NK-92 (cell line): ENCODE data around the gene ZNF620.
"Not testable (repeated sequence)": the region's sequence is repeated elsewhere in the genome, so short reads cannot be mapped to it uniquely, and the experiment has no call there.

Source experiments
- DNase-seq: peaks from one replicate; lab custom pipeline; 2025; ENCODE audit not compliant: unreplicated experiment; lab: John Stamatoyannopoulos, UW

The ZNF620 gene

DNA sequence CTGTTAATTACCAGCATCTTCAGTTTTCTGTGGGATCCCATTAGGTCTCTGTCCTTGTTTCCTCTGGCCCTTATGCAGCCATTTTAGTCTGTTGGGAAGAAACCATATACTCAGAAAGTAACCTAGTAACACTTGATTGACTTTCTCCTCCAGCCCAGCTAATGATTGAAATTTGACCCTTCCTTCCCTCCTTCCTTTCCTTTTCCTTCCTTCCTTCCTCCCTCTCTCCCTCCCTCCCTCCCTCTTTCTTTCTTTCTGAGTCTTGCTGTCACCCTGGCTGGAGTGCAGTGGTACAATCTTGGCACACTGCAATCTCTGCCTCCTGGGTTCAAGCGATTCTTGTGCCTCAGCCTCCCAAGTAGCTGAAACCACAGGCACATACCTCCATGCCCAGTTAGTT, 5.9 kb upstream of the ZNF620 start:
- DNase-seq = no peak

DNA sequence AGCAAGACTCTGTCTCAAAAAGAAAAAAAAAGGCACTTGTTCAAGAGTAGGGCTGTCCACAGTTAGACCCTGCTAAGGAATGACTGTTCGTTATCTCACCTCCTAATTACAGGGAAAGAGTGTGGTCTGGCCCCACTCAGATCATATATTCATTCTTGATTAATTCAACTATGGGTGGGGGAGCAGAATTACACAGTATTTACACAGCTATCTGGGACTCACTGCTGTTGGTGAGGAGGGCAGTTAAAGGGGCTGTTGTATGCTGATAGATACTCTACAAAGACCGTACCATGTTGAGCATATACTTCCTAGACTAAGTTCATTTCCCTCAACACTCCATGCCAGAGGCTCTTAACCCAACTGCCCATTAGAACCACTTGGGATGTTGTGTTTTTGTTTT, 3.8 kb upstream of the ZNF620 start:
- no peak for DNase-seq

DNA sequence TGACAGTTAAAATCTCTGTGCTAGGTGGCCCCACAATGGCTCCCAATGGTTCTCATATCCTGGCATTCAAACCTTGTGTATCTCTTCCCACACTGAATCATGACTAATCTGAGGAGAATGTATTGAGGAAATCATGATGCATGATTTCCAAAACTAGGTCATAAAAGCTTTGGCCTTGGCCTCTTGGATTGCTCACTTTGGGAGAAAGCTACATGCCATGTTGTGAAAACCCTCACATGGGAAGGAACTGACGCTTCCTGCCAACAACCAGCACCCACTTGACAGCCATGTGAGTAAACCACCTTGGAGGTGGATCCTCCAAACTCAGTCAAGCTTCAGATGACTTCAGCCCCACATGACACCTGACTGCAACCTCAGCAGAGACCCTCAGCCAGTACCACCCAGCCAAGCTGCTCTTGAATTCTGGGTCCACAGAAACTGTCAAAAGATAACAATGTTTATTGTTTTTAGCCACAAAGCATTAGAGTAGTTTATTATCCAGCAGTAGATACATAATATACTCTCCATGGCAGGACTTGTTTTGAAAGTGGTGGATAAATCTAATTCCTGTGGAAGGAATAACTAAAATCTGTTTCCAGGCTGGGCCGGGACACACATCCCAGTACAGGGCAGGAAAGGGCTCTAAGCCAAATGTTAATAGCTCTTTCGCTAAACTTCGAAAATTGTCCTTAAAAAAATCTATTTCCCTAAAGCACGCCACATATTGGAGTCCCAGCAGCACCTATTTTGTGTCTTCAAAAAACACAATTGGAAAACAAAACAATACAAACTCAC, 1.0 kb upstream of the ZNF620 start:
- no peak for DNase-seq

DNA sequence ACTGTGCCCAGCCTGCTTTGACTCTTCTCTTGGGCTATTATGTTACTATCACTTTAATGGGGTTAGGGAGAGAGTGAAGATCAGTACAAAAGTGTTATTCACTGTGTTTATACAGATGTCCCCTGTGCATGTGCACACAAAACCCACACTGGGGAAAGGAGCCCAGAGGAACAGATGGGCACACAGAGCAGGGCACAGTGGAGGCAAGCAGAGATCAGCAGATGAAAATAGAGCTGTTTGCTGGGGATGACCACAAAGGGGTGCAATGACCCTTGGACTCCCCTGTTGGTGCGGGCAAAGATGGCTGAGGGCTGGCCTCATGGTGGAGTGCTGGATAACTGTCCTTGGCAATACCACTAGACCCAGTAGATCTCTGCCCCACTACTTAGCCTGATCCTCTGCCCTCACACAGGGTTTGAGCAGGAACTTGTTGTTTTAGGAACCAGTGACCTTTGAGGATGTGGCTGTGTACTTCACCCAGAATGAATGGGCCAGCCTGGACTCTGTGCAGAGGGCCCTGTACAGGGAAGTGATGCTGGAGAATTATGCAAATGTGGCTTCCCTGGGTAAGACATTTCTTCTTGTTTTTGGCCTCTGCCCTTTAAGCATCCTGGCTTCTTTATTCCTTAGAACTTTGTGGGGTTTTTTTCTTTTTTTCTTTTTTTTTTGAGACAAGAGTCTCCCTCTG, 5.3 kb downstream of the ZNF620 start:
- no peak for DNase-seq

DNA sequence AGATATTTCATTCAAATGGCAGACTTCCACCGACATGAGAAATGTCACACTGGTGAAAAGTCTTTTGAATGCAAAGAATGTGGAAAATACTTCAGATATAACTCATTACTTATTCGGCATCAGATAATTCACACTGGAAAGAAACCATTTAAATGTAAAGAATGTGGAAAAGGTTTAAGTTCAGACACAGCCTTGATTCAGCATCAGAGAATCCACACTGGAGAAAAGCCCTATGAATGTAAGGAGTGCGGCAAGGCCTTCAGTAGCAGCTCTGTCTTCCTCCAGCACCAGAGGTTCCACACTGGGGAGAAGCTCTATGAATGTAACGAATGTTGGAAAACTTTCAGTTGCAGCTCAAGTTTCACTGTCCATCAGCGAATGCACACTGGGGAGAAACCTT, 10.4 kb downstream of the ZNF620 start:
- no peak for DNase-seq

DNA sequence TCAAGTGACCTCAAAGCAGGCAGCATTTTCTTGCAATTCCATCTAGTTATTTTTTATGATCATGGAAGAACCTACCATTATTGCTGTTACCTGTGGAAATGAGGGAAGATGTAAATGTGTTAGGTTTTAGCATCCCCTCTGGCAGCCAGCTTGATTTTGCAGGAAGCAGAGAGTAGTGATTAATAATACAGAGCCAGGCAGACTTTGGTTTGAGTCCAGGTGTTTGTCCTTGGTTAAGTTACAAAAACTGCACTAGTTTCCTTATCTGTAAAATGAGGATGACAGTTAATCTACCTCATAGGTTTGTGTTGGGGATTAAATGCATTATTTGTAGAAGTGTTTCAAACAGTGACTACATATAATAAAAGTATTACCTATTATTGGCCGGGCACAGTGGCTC, 12.2 kb downstream of the ZNF620 start:
- DNase-seq = no peak

DNA sequence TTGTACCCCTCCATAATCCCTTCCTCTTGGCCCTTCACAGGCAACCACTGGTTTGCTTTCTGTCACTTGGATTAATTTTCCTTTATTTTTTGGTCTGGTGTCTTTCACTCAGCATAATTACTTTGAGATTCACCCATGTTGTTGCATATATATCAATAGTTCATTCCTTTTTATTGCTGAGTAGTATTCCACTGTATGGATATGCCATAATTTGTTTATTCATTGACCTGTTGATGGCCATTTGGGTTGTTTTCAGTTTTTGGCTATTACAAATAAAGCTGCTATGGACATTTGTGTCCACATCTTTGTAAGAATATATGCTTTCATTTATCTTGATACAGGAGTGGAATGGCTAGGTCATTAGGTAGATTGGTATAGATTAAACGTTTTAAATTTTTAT, 13.0 kb downstream of the ZNF620 start:
- DNase-seq = no peak

DNA sequence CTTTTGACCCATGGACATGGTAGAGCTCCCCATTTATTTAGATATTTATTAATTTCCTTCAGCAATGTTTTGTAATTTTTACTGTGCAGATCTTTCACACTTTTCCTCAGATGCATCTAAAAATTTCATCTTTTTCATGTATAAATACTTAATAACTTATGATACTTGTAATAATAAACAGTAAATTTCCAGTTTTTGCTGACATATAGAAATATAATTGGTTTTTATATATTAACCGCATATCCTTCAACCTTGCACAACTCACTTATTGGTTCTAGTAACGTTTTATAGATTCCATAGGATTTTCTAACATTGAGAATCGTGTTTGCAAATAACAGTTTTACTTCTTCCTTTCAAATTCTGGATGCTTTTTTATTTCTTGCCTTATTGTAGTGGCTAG, 15.4 kb downstream of the ZNF620 start:
- no peak for DNase-seq

DNA sequence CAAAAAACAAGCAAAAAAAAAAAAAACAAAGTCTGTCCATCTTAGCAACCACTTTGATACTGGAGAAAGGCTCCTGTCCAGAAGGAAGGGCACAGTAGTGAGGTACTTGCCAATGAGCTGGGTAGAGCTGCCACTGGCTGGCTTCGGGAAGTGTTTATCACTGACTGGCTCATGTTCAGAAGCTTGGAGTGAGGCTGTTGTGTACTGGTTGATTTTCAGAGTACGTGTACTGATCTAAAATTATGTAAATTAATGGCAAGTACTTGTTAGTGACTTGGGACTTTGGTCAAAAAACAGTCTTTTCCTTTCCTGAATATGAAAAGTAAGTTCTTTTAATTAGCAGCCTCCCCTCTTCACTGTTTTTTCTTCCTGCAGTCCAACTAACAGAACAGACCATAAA, 17.9 kb downstream of the ZNF620 start:
- DNase-seq = no peak

DNA sequence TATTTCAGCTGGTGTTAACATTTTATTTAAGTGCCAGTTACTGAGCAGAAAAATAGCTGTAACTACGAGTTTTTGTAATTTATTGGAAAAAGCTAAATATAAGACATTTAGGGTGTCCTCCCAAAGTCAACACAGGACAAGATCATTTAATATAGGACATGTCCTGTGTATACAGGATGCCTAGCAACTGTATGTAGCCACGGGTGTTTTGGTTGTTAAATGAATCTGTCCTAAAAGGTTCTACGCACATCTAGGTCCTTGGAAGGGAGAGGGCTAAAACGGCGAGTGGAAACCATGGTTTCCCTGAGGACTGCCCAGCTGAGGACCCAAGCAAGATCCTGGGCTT, 18.4 kb downstream of the ZNF620 start:
- no peak for DNase-seq

DNA sequence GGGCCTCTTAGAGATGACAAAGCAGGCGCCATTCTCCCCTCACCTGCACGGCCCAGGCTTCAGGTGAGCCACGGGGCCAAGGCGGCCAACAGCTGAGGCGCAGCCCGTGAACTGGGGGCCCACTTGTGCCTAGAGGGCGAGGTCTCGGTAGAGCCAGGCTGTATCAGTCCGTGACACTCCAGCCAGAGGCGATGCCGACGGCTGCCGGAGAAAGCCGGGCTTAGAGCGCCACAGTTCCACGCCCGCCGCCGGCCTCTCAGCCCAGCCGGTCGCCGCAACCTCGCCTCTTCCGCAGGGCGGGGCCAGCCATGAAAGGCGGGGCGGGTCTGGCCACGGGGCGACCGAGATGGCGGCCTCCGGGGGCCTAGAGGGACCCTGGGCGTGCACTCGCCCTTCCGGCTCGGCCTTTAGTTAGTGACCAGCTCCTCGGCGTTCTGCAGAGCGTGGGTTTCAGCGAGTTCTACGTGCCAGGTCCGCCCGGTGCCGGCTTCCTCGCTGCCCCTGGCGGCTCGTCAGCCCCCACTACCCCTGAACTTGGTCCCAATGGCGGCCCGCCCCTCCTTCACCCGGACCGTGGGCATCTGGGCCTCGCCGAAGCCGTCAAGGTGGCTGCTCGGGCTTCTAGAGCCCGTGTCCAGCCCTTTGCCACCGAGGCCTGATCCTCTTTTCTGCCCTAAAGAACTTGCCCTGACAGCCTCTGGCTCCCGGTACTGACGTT, 18.9 kb downstream of the ZNF620 start, which contains the start of gene ZNF621:
ZNF621 (plus strand) TSS at position 393 of the 718 bp plus-strand sequence. CDS start 881 bp downstream, outside the sequence.
- DNase-seq = no peak

DNA sequence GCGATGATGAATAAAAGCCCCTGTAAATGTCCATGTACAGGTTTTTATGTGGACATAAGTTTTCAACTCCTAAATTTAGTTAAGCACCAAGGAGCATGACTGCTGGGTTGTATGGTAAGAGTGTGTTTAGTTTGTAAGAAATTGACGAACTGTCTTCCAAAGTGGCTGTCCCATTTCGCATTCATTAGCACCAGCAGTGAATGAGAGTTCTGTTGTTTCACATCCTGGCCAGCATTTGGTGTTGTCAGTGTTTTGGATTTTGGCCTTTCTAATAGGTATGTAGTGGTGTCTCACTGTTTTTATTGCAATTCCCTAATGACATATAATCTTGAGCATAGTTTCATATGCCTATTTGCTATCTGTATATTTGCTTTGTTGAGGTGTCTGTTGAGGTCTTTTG, 22.6 kb downstream of the ZNF620 start:
- no peak for DNase-seq

DNA sequence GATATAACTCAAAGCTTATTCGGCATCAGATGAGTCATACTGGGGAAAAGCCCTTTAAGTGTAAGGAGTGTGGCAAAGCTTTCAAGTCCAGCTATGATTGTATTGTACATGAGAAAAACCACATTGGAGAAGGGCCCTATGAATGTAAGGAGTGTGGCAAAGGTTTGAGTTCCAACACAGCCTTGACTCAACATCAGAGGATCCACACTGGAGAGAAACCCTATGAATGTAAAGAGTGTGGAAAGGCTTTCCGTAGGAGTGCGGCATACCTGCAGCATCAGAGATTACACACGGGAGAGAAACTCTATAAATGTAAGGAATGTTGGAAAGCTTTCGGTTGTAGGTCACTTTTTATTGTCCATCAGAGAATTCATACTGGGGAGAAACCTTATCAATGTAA, 26.4 kb downstream of the ZNF620 start:
- DNase-seq = no peak

DNA sequence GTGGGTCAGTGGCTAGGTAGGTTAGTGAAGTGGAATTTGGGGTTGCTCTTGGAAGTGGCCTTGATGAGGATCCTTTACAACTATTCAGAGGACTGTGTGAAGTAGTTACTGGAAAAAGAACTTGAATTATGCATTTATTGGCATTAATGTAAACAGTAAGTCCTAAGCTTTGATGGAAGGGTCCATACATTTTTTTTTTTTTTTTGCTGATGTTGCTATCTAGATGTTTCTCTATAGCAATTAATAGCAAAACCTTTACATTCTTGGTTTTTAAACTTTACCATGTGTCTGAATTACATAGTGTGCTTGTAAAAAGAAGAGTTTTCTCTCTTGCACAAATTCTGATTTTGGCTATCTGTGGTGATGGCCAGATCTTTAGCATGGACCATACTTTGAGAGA, 28.4 kb downstream of the ZNF620 start:
- no peak for DNase-seq

DNA sequence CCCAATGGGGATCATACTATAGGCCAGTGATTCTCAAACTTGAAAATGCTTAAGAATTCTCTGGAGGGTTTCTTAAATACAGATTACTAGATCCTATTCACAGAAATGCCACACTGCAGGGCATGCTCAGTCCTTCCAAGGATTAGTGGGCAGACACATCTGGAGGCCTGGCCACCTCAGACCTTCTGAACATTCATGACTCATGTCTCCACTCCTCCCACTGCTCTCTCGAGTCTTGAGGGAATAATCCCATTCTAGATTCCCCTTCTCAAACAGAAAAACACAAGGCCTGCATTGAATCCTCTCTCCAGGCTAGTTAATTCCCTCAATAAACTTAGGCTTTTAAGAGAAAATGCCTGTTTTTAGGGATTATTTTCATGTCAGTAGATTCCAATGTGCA, 41.0 kb downstream of the ZNF620 start:
- no peak for DNase-seq

DNA sequence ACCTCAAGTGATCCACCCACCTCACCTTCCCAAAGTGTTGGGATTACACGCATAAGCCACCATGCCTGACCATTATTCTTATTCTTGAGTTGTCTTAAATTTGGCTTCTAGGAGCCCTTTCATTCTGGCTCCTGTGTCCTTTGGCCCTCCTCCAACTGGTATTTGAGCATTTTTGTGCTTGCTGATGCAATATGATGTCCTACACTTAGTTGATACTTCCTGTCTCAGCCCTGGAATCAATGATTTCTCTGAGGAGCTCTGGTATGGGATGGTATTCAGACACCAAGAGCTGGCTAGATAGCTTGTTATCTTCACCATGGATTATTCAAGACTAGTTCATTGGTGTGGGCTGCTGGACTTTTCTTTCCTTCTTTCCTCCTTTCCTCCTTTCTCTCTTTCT, 44.3 kb downstream of the ZNF620 start:
- no peak for DNase-seq

DNA sequence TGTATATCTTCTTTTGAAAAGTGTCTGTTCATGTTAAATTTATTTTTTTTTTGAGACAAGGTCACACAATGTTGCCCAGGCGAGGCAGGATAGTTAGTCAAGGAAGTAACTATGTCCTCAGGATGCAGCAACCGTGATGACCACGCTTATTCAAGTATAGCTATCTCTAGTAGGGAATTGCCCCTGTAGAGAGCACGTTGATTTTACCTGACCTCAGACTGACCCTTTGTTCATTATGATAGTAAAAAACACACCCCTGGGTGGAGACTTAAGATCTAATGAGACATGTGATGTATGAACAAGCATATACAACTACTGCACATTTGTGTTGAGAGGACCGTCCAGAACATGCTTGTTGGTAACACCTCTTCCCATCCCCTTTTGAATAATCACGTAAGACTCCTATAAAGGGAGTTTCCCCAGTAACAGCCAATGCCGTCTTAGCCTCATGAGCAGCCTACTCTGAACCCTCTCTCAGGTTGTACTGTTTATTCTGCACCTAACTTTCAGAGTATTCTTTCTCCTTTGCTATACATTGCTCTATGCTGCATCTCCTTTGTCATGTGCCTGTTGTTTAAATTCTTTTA, 51.8 kb downstream of the ZNF620 start:
- DNase-seq = no peak

DNA sequence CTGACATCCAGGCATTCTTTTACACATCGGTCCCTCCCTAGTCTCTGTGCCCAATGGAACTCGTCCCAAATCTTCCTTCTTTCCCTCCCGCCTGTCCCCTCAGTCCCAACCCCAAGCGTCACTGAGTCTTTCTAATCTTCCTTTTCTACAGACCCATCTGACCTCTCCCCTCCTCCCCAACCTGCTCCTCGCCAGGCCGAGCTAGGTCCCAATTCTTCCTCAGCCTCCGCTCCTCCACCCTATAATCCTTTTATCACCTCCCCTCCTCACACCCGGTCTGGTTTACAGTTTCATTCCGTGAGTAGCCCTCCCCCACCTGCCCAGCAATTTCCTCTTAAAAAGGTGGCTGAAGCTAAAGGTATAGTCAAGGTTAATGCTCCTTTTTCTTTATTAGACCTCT, 56.6 kb downstream of the ZNF620 start:
- not testable (repeated sequence) for DNase-seq

DNA sequence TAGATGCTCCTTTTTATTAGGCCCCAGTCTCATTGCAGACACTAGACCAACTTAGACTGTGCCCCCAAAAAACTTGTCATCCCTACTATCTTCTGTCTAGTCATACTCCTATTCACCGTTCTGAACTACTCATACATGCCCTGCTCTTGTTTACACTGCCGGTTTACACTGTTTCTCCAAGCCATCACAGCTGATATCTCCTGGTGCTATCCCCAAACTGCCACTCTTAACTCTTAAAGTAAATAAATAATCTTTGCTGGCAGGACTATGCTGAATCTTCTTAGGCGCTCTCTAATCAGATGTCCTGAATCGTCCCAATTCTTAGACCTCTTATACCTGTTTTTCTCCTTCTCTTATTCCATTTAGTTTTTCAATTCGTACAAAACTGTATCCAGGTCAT, 59.8 kb downstream of the ZNF620 start:
- DNase-seq = not testable (repeated sequence)

DNA sequence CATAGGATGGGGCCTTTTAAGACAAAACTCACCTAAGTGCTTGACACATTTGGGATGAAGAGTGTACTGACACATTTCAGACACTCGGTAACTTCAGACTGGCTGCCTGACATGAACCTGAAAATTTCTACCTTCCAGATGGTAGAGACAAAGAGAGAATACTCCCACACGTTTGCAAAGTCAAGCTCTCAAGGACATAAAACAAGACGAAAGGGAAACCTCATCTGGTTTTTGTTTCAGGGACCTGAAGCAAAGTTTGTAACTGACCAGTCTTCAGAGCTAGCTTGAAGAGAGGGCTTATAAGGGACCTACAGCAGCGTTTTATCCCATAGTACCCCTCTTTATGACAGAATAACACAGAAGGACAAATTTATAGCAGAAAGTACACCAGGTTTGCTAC, 60.9 kb downstream of the ZNF620 start:
- no peak for DNase-seq
